ENCODE data around the gene AGT. TPM values are rescaled to one million over a fixed set of nuclear protein-coding genes. Genes with fewer than 3 reads are reported as not detected.

AGT gene
- total and polyA plus RNA-seq, 2 experiments from 2014 or later, result 0.11 TPM; not detected in 1

DNA sequence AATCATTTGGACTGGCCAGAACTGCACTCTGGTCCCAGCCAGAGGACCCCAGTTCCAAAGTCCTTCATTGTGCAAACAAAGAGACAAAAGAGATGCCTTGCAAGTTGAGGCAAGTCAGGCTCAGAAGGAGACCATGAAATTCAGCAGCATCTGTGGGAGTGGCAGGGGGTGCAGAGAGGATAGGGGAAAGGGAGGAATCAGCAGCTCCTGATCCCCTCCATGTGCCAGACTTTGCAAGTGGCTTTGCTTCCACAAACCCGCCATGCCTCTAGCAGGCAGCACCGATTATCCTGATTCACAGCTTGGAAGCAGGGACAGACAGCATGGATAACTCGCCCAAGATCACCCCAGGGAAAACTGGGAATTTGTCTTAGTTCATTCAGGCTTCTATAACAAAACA, 31.1 kb upstream of the AGT start:
- no peaks in the 10 kb centered on the region for H3K9me2 ChIP-seq (ENCODE audit: insufficient read depth)
- no peaks in the 10 kb centered on the region for H3K36me3 Mint-ChIP-seq (ENCODE audit: low read depth)
- no peaks in the 10 kb centered on the region for H3K36me3 ChIP-seq (ENCODE audit: insufficient read depth)
- no peak for TF ChIP-seq POLR2AphosphoS5 (IDR thresholded peaks at IDR 0.05; ENCODE audit: low read depth)
- no peak for TF ChIP-seq NANOG (IDR thresholded peaks at IDR 0.05; ENCODE audit: borderline replicate concordance)
- no peak overlapping the region for H3K4me2 ChIP-seq
- peaks cover 32% of the 10 kb centered on the region for H3K4me1 Mint-ChIP-seq
- H3K4me3 ChIP-seq, result no peak overlapping the region
- H3K9me3 Mint-ChIP-seq, result no peaks in the 10 kb centered on the region
- no peaks in the 10 kb centered on the region for H3K79me2 ChIP-seq (replicated peaks; ENCODE audit: insufficient read depth)
- H3K4me3 Mint-ChIP-seq, result no peak overlapping the region
- no peak overlapping the region for H3K27ac Mint-ChIP-seq
- ATAC-seq (no peak; the same call in 2 of the 3 replicates), DNase-seq (ENCODE audit: low spot score) (no peak)
- no peak overlapping the region for H3K27ac ChIP-seq (ENCODE audit: low read depth)
- peaks cover 10% of the 10 kb centered on the region; the same call in 1 of the 2 replicates for H3K4me1 ChIP-seq (ENCODE audit: insufficient read depth)
- no peaks in the 10 kb centered on the region for H4K20me1 ChIP-seq (replicated peaks; ENCODE audit: insufficient read depth)
- H3K27me3 ChIP-seq (ENCODE audit: insufficient read depth), result no peaks in the 10 kb centered on the region; the same call in 1 of the 2 replicates
- peak overlapping the region; percentile 63; the same call in 1 of the 2 replicates for H2AFZ ChIP-seq
- H3K27me3 Mint-ChIP-seq (ENCODE audit: insufficient read depth, low read depth, poor library complexity), result peaks cover 9% of the 10 kb centered on the region
- no peaks in the 10 kb centered on the region for H3F3A ChIP-seq (replicated peaks; ENCODE audit: low read depth)

DNA sequence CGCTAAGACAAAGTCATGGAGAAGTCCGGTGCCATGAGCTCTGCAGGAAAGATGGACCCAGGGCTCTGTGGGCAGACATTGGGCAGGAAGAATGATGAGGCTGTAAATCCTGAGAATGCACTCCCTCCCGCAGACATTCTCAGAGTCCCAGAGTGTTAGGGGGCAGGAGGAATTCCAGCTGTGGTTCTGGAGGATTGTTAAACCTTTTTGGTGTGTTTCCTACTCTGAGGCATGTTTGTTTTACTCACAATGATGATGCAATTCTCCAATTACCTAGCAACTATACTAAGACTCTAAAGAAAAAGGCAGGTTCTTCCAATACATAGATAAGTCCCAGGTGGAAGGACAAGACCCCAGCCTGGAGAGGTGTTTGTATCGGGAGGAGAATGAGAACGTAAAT, 30.5 kb upstream of the AGT start:
- Histone ChIP-seq H3K36me3 (ENCODE audit: insufficient read depth) (no peaks in the 10 kb centered on the region), H3K27ac (ENCODE audit: low read depth) (no peak overlapping the region), H3F3A (replicated peaks; ENCODE audit: low read depth) (no peaks in the 10 kb centered on the region), H2AFZ (no peak overlapping the region), H3K9me2 (ENCODE audit: insufficient read depth) (no peaks in the 10 kb centered on the region), H4K20me1 (replicated peaks; ENCODE audit: insufficient read depth) (no peaks in the 10 kb centered on the region), H3K4me3 (no peak overlapping the region), H3K4me2 (no peak overlapping the region), H3K27me3 (ENCODE audit: insufficient read depth) (no peaks in the 10 kb centered on the region), H3K4me1 (ENCODE audit: insufficient read depth) (peaks cover 3% of the 10 kb centered on the region; the same call in 1 of the 2 replicates), H3K79me2 (replicated peaks; ENCODE audit: insufficient read depth) (no peaks in the 10 kb centered on the region)
- H3K9me3 Mint-ChIP-seq, result no peaks in the 10 kb centered on the region
- no peak for TF ChIP-seq NANOG (IDR thresholded peaks at IDR 0.05; ENCODE audit: borderline replicate concordance)
- TF ChIP-seq, protein P1, sequence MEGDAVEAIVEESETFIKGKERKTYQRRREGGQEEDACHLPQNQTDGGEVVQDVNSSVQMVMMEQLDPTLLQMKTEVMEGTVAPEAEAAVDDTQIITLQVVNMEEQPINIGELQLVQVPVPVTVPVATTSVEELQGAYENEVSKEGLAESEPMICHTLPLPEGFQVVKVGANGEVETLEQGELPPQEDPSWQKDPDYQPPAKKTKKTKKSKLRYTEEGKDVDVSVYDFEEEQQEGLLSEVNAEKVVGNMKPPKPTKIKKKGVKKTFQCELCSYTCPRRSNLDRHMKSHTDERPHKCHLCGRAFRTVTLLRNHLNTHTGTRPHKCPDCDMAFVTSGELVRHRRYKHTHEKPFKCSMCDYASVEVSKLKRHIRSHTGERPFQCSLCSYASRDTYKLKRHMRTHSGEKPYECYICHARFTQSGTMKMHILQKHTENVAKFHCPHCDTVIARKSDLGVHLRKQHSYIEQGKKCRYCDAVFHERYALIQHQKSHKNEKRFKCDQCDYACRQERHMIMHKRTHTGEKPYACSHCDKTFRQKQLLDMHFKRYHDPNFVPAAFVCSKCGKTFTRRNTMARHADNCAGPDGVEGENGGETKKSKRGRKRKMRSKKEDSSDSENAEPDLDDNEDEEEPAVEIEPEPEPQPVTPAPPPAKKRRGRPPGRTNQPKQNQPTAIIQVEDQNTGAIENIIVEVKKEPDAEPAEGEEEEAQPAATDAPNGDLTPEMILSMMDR (conservative IDR thresholded peaks at IDR 0.05; ENCODE audit: low read depth in 2 of 2), result no peak
- H3K36me3 Mint-ChIP-seq (ENCODE audit: low read depth), result no peaks in the 10 kb centered on the region
- no peak overlapping the region for H3K4me3 Mint-ChIP-seq
- no peak overlapping the region; the same call in 1 of the 2 replicates for H3K27ac Mint-ChIP-seq
- DNase-seq (ENCODE audit: low spot score) (no peak), ATAC-seq (no peak)
- H3K27me3 Mint-ChIP-seq (ENCODE audit: insufficient read depth, low read depth, poor library complexity), result peaks cover 9% of the 10 kb centered on the region
- peaks cover 25% of the 10 kb centered on the region; the same call in 2 of the 3 replicates for H3K4me1 Mint-ChIP-seq

DNA sequence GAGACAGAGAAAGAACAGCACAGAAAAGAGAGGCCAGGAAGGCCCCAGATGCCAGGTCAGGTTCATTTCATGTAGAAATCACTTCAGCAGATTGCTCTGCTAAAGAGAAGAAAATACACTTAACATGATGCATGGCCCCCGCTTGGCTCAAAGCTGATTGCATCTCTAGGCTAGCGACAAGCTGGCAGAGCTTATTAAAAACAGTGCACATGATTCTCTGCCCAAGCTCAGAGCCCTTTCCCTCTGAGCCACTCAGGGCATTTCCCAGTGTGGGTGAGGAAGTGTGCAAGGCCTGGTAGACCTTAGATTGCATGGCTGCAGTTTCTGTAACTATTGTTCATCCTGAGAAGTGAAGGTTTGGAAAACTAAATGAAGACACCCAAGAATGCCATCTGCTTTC, 30.0 kb upstream of the AGT start:
- no peaks in the 10 kb centered on the region for H3K9me2 ChIP-seq (ENCODE audit: insufficient read depth)
- H3K79me2 ChIP-seq (replicated peaks; ENCODE audit: insufficient read depth), result no peaks in the 10 kb centered on the region
- H3F3A ChIP-seq (replicated peaks; ENCODE audit: low read depth), result no peaks in the 10 kb centered on the region
- no peak overlapping the region for H2AFZ ChIP-seq
- H3K36me3 ChIP-seq (ENCODE audit: insufficient read depth), result no peaks in the 10 kb centered on the region
- Mint-ChIP-seq H3K4me3 (no peak overlapping the region), H3K27me3 (ENCODE audit: insufficient read depth, low read depth, poor library complexity) (peaks cover 9% of the 10 kb centered on the region), H3K4me1 (peaks cover 20% of the 10 kb centered on the region; the same call in 2 of the 3 replicates), H3K9me3 (no peaks in the 10 kb centered on the region), H3K36me3 (ENCODE audit: low read depth) (no peaks in the 10 kb centered on the region), H3K27ac (no peak overlapping the region)
- H4K20me1 ChIP-seq (replicated peaks; ENCODE audit: insufficient read depth), result no peaks in the 10 kb centered on the region
- H3K4me3 ChIP-seq, result no peak overlapping the region
- no peak for ATAC-seq
- no peak for DNase-seq (ENCODE audit: low spot score)
- no peak overlapping the region for H3K4me2 ChIP-seq
- no peak overlapping the region for H3K27ac ChIP-seq (ENCODE audit: low read depth)
- no peaks in the 10 kb centered on the region for H3K27me3 ChIP-seq (ENCODE audit: insufficient read depth)
- no peaks in the 10 kb centered on the region; the same call in 1 of the 2 replicates for H3K4me1 ChIP-seq (ENCODE audit: insufficient read depth)
- no peak for TF ChIP-seq CREB1 (CRISPR knock-in tag; IDR thresholded peaks at IDR 0.05; ENCODE audit: low read depth)
- TF ChIP-seq, protein P2, sequence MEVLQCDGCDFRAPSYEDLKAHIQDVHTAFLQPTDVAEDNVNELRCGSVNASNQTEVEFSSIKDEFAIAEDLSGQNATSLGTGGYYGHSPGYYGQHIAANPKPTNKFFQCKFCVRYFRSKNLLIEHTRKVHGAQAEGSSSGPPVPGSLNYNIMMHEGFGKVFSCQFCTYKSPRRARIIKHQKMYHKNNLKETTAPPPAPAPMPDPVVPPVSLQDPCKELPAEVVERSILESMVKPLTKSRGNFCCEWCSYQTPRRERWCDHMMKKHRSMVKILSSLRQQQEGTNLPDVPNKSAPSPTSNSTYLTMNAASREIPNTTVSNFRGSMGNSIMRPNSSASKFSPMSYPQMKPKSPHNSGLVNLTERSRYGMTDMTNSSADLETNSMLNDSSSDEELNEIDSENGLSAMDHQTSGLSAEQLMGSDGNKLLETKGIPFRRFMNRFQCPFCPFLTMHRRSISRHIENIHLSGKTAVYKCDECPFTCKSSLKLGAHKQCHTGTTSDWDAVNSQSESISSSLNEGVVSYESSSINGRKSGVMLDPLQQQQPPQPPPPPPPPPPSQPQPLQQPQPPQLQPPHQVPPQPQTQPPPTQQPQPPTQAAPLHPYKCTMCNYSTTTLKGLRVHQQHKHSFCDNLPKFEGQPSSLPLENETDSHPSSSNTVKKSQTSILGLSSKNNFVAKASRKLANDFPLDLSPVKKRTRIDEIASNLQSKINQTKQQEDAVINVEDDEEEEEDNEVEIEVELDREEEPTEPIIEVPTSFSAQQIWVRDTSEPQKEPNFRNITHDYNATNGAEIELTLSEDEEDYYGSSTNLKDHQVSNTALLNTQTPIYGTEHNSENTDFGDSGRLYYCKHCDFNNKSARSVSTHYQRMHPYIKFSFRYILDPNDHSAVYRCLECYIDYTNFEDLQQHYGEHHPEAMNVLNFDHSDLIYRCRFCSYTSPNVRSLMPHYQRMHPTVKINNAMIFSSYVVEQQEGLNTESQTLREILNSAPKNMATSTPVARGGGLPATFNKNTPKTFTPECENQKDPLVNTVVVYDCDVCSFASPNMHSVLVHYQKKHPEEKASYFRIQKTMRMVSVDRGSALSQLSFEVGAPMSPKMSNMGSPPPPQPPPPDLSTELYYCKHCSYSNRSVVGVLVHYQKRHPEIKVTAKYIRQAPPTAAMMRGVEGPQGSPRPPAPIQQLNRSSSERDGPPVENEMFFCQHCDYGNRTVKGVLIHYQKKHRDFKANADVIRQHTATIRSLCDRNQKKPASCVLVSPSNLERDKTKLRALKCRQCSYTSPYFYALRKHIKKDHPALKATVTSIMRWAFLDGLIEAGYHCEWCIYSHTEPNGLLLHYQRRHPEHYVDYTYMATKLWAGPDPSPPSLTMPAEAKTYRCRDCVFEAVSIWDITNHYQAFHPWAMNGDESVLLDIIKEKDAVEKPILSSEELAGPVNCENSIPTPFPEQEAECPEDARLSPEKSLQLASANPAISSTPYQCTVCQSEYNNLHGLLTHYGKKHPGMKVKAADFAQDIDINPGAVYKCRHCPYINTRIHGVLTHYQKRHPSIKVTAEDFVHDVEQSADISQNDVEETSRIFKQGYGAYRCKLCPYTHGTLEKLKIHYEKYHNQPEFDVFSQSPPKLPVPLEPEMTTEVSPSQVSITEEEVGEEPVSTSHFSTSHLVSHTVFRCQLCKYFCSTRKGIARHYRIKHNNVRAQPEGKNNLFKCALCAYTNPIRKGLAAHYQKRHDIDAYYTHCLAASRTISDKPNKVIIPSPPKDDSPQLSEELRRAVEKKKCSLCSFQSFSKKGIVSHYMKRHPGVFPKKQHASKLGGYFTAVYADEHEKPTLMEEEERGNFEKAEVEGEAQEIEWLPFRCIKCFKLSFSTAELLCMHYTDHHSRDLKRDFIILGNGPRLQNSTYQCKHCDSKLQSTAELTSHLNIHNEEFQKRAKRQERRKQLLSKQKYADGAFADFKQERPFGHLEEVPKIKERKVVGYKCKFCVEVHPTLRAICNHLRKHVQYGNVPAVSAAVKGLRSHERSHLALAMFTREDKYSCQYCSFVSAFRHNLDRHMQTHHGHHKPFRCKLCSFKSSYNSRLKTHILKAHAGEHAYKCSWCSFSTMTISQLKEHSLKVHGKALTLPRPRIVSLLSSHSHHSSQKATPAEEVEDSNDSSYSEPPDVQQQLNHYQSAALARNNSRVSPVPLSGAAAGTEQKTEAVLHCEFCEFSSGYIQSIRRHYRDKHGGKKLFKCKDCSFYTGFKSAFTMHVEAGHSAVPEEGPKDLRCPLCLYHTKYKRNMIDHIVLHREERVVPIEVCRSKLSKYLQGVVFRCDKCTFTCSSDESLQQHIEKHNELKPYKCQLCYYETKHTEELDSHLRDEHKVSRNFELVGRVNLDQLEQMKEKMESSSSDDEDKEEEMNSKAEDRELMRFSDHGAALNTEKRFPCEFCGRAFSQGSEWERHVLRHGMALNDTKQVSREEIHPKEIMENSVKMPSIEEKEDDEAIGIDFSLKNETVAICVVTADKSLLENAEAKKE (CRISPR knock-in tag; IDR thresholded peaks at IDR 0.05), result no peak
- TF ChIP-seq JUNB (IDR thresholded peaks at IDR 0.05; ENCODE audit: unreplicated experiment), result no peak
- TF ChIP-seq, protein P1 (conservative IDR thresholded peaks at IDR 0.05; ENCODE audit: low read depth in 2 of 2), result no peak
